Measurements from ENCODE around the gene LHFPL2.

Gene LHFPL2

GRCh38 chr5:78573318-78573717 is 75.3 kb downstream of the LHFPL2 start:
- in situ Hi-C loops (cut with MboI; ENCODE audit: low sequenced_read_pairs), result no loop called here

GRCh38 chr5:78570646-78571045 is 77.9 kb downstream of the LHFPL2 start:
- in situ Hi-C loops (cut with MboI; ENCODE audit: low sequenced_read_pairs), result no loop called here

GRCh38 chr5:78569441-78569840 is 79.1 kb downstream of the LHFPL2 start:
- in situ Hi-C loops (cut with MboI; ENCODE audit: low sequenced_read_pairs), result no loop called here

- in situ Hi-C loops (cut with MboI; ENCODE audit: low sequenced_read_pairs), result no loop called here
Measured at GRCh38 chr5:78568676-78569075, 79.9 kb downstream of the LHFPL2 start.

GRCh38 chr5:78568212-78568611 is 80.4 kb downstream of the LHFPL2 start:
- in situ Hi-C loops (cut with MboI; ENCODE audit: low sequenced_read_pairs), result no loop called here

- in situ Hi-C loops (cut with MboI; ENCODE audit: low sequenced_read_pairs), result no loop called here
Measured at GRCh38 chr5:78567617-78568016, 81.0 kb downstream of the LHFPL2 start.

GRCh38 chr5:78566747-78567425 is 81.7 kb downstream of the LHFPL2 start:
- in situ Hi-C loops (cut with MboI; ENCODE audit: low sequenced_read_pairs), result no loop called here

- in situ Hi-C loops (cut with MboI; ENCODE audit: low sequenced_read_pairs), result no loop called here
Measured at GRCh38 chr5:78565395-78565794, 83.2 kb downstream of the LHFPL2 start.

GRCh38 chr5:78563621-78564020 is 85.0 kb downstream of the LHFPL2 start:
- in situ Hi-C loops (cut with MboI; ENCODE audit: low sequenced_read_pairs), result no loop called here

- in situ Hi-C loops (cut with MboI; ENCODE audit: low sequenced_read_pairs), result no loop called here
Measured at GRCh38 chr5:78562714-78563330, 85.8 kb downstream of the LHFPL2 start.

- in situ Hi-C loops (cut with MboI; ENCODE audit: low sequenced_read_pairs), result no loop called here
Measured at GRCh38 chr5:78562001-78562400, 86.6 kb downstream of the LHFPL2 start.

GRCh38 chr5:78561261-78561660 is 87.3 kb downstream of the LHFPL2 start:
- in situ Hi-C loops (cut with MboI; ENCODE audit: low sequenced_read_pairs), result no loop called here

GRCh38 chr5:78560000-78560855 is 88.3 kb downstream of the LHFPL2 start:
- in situ Hi-C loops (cut with MboI; ENCODE audit: low sequenced_read_pairs), result no loop called here

- in situ Hi-C loops (cut with MboI; ENCODE audit: low sequenced_read_pairs), result no loop called here
Measured at GRCh38 chr5:78557601-78558000, 91.0 kb downstream of the LHFPL2 start.

- in situ Hi-C loops (cut with MboI; ENCODE audit: low sequenced_read_pairs), result no loop called here
Measured at GRCh38 chr5:78555870-78556269, 92.7 kb downstream of the LHFPL2 start.

GRCh38 chr5:78554670-78555069 is 93.9 kb downstream of the LHFPL2 start:
- in situ Hi-C loops (cut with MboI; ENCODE audit: low sequenced_read_pairs), result no loop called here

GRCh38 chr5:78553580-78554353 is 94.8 kb downstream of the LHFPL2 start:
- in situ Hi-C loops (cut with MboI; ENCODE audit: low sequenced_read_pairs), result no loop called here

- in situ Hi-C loops (cut with MboI; ENCODE audit: low sequenced_read_pairs), result no loop called here
Measured at GRCh38 chr5:78552729-78553342, 95.7 kb downstream of the LHFPL2 start.

GRCh38 chr5:78550891-78551290 is 97.7 kb downstream of the LHFPL2 start:
- in situ Hi-C loops (cut with MboI; ENCODE audit: low sequenced_read_pairs), result no loop called here

GRCh38 chr5:78549043-78549442 is 99.5 kb downstream of the LHFPL2 start:
- in situ Hi-C loops (cut with MboI; ENCODE audit: low sequenced_read_pairs), result loop anchor here (25.0 kb wide), 1 partner anchor 338 kb away; no protein-coding TSS in a partner anchor
